GM13976 (cell line): ENCODE results near the gene MAPK8IP2.
"Not testable (repeated sequence)": the region's sequence is repeated elsewhere in the genome, so short reads cannot be mapped to it uniquely, and the experiment has no call there.

Experiments
- DNase-seq: peaks from one replicate; pipeline ENCODE4 v3.0.0; 2012; ENCODE audit warnings: low spot score
- CTCF ChIP-seq: IDR thresholded peaks from 2 replicates; pipeline ENCODE4 v1.5.1; 2012; ENCODE audit warnings: borderline replicate concordance, mild to moderate bottlenecking; ENCODE audit not compliant: insufficient read depth; ENCODE audit errors: extremely low read depth, missing control alignments, control extremely low read depth
- in situ Hi-C: fragments of 300-500 bp; cut with MboI; formaldehyde crosslinking; loops from one replicate; pipeline ENCODE4 v1.12.0; 2022; ENCODE audit warnings: low sequenced_read_pairs, mixed read lengths, inconsistent platforms; ENCODE audit not compliant: unreplicated experiment

MAPK8IP2 gene

GRCh38 chr22:50604256-50605001, 3.8 kb downstream of the MAPK8IP2 start:
- DNase-seq = peak; percentile 22
- in situ Hi-C loops = no loop called here
- no peak for TF ChIP-seq CTCF

- TF ChIP-seq CTCF = no peak
- peak; percentile 31 for DNase-seq
- in situ Hi-C loops = no loop called here
Observed at GRCh38 chr22:50605002-50605612, 4.5 kb downstream of the MAPK8IP2 start.

GRCh38 chr22:50605613-50606074, 5.1 kb downstream of the MAPK8IP2 start:
- TF ChIP-seq CTCF = no peak
- in situ Hi-C loops = no loop called here
- peak; percentile 39 for DNase-seq

- peak; percentile 57 for DNase-seq
- TF ChIP-seq CTCF = peak; percentile 24
- in situ Hi-C loops = no loop called here
Observed at GRCh38 chr22:50606165-50606945, 5.8 kb downstream of the MAPK8IP2 start.

- in situ Hi-C loops = no loop called here
- no peak for TF ChIP-seq CTCF
- DNase-seq = peak; percentile 26
Observed at GRCh38 chr22:50606946-50607658, 6.5 kb downstream of the MAPK8IP2 start.

GRCh38 chr22:50607659-50608020, 7.0 kb downstream of the MAPK8IP2 start:
- in situ Hi-C loops = no loop called here
- no peak for TF ChIP-seq CTCF
- DNase-seq = peak; percentile 26

- in situ Hi-C loops, DNase-seq: not testable (repeated sequence)
Observed at GRCh38 chr22:50608058-50608840, 7.7 kb downstream of the MAPK8IP2 start.
